GM21825 (cell line): Measurements from ENCODE around the gene KRTAP10-3.
"Not testable (repeated sequence)": the region's sequence is repeated elsewhere in the genome, so short reads cannot be mapped to it uniquely, and the experiment has no call there.

Experiments used
- ATAC-seq: cut with Tn5 transposase; IDR thresholded peaks from one replicate; pipeline ENCODE4 v1.9.1; 2021; ENCODE audit warnings: mild to moderate bottlenecking, moderate library complexity; ENCODE audit not compliant: unreplicated experiment

KRTAP10-3 gene

GRCh38 chr21:44558695-44559094 is at the start of gene KRTAP10-3:
Gene KRTAP10-3, minus strand, starts transcription at chr21:44558795. Its CDS starts 80 bp downstream, at chr21:44558715.
- no peak for ATAC-seq

- ATAC-seq: no peak
Observed at GRCh38 chr21:44606495-44606894, 47.9 kb upstream of the KRTAP10-3 start.

- no peak for ATAC-seq
Observed at GRCh38 chr21:44603911-44604310, 45.3 kb upstream of the KRTAP10-3 start.

- no peak for ATAC-seq
Observed at GRCh38 chr21:44603109-44603875, 44.7 kb upstream of the KRTAP10-3 start.

- no peak for ATAC-seq
Observed at GRCh38 chr21:44602463-44602850, 43.9 kb upstream of the KRTAP10-3 start.

GRCh38 chr21:44601596-44602462 is 43.2 kb upstream of the KRTAP10-3 start:
- ATAC-seq: no peak

- not testable (repeated sequence) for ATAC-seq
Observed at GRCh38 chr21:44601091-44601490, 42.5 kb upstream of the KRTAP10-3 start.

GRCh38 chr21:44600118-44600978 is 41.8 kb upstream of the KRTAP10-3 start, which contains the start of gene KRTAP10-7:
Gene KRTAP10-7, plus strand, starts transcription at chr21:44600597. Its CDS starts 25 bp downstream, at chr21:44600622.
- not testable (repeated sequence) for ATAC-seq

- ATAC-seq: no peak
Observed at GRCh38 chr21:44599264-44600029, 40.9 kb upstream of the KRTAP10-3 start.

GRCh38 chr21:44598061-44598460 is 39.5 kb upstream of the KRTAP10-3 start:
- no peak for ATAC-seq

- ATAC-seq: no peak
Observed at GRCh38 chr21:44596068-44596725, 37.6 kb upstream of the KRTAP10-3 start.

GRCh38 chr21:44595524-44595923 is 36.9 kb upstream of the KRTAP10-3 start:
- ATAC-seq: no peak

GRCh38 chr21:44594406-44594916 is 35.9 kb upstream of the KRTAP10-3 start:
- no peak for ATAC-seq

GRCh38 chr21:44593598-44594405 is 35.2 kb upstream of the KRTAP10-3 start:
- ATAC-seq: no peak

- ATAC-seq: no peak
Observed at GRCh38 chr21:44592446-44593311, 34.1 kb upstream of the KRTAP10-3 start, which contains the start of gene KRTAP10-6. Gene KRTAP10-6, minus strand, starts transcription at chr21:44592505. Its CDS starts 21 bp downstream, at chr21:44592484.

- not testable (repeated sequence) for ATAC-seq
Observed at GRCh38 chr21:44591801-44592130, 33.2 kb upstream of the KRTAP10-3 start.
